PC-3 (cell line): ENCODE results near the gene GABBR2.

ENCODE experiments used
- CTCF ChIP-seq: fragments of 300-600 bp; sonication (generic); conservative IDR thresholded peaks from 2 replicates; pipeline ENCODE4 v1.5.1; 2017; ENCODE audit warnings: antibody characterized with exemption, low read depth, mild to moderate bottlenecking, low read length
- EZH2 ChIP-seq: fragments of 300-600 bp; sonication (generic); IDR thresholded peaks from one replicate; pipeline ENCODE4 v1.6.1; 2017; ENCODE audit warnings: antibody characterized with exemption, mild to moderate bottlenecking, low read length; ENCODE audit not compliant: unreplicated experiment
- EZH2phosphoT487 ChIP-seq: fragments of 300-600 bp; sonication (generic); IDR thresholded peaks from 2 replicates; pipeline ENCODE4 v1.6.1; 2018; ENCODE audit warnings: mild to moderate bottlenecking, antibody characterized with exemption, low read length, borderline replicate concordance

- TF ChIP-seq CTCF (no peak), EZH2 (no peak), EZH2phosphoT487 (no peak)
Observed at GRCh38 chr9:98317134-98317857, 391.4 kb downstream of the GABBR2 start.
